ENCODE data around the gene PC.
"Not testable (repeated sequence)": the region's sequence is repeated elsewhere in the genome, so short reads cannot be mapped to it uniquely, and the experiment has no call there.

Gene PC

GRCh38 chr11:66842896-66843775 lies 115.0 kb downstream of the PC start, which contains the start of gene RCE1:
Gene RCE1, plus strand, starts transcription at chr11:66843441. Its CDS starts 15 bp downstream, at chr11:66843456.
- peak; percentile 81 to 85 for DNase-seq (ENCODE audit: low read depth in 2 of 2)

- no peak for DNase-seq (ENCODE audit: low read depth in 2 of 2)
Measured at GRCh38 chr11:66842501-66842895, 115.7 kb downstream of the PC start.

DNA sequence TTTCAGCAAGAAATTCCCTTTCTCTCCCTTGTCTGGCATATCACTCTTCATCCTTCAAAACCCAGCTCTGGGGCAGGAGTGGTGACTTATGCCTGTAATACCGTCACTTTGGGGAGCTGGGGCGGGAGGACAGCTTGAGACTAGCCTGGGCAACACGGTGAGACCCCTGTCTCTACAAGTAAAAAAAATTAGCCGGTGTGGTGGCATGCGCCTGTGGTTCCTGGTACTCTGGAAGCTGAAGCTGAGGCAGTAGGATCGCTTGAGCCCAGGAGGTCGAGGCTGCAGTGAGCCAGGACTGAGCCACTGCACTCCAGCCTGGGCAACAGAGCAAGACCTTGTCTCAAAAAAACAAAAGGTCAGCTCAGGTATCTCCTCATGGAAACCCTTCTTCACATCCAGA lies 116.3 kb downstream of the PC start:
- no peak for DNase-seq (ENCODE audit: low read depth in 2 of 2)

GRCh38 chr11:66840317-66841091 lies 117.7 kb downstream of the PC start:
- no peak for DNase-seq (ENCODE audit: low read depth in 2 of 2)

GRCh38 chr11:66835768-66836405 lies 122.3 kb downstream of the PC start:
- DNase-seq (ENCODE audit: low read depth in 2 of 2), result no peak

- no peak for DNase-seq (ENCODE audit: low read depth in 2 of 2)
Measured at GRCh38 chr11:66834943-66835342, 123.2 kb downstream of the PC start.

- DNase-seq (ENCODE audit: low read depth in 2 of 2), result no peak
Measured at GRCh38 chr11:66834539-66834845, 123.7 kb downstream of the PC start.

DNA sequence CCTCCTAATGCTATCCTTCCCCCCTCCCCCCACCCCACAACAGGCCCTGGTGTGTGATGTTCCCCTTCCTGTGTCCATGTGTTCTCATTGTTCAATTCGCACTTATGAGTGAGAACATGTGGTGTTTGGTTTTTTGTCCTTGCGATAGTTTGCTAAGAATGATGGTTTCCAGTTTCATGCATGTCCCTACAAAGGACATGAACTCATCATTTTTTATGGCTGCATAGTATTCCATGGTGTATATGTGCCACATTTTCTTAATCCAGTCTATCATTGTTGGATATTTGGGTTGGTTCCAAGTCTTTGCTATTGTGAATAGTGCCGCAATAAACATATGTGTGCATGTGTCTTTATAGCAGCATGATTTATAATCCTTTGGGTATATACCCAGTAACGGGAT lies 133.6 kb downstream of the PC start:
- DNase-seq (ENCODE audit: low read depth in 2 of 2), result not testable (repeated sequence)

DNA sequence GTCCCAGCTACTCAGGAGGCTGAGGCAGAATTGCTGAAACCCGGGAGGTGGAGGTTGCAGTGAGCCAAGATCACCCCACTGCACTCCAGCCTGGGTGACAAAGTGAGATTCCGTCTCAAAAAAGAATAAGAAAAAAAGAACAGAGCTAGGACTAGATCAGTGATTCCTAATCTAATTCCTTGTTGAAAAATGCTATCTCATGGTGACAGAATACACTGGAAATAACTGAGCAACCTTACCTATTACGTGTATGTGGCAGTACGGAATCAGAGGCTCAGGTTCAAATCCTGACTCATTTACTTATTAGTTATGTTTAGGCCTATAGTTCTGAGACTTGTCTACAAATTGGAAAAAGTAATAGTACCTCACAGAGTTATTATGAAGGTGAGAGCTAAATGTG lies 134.5 kb downstream of the PC start:
- DNase-seq (ENCODE audit: low read depth in 2 of 2), result no peak

DNA sequence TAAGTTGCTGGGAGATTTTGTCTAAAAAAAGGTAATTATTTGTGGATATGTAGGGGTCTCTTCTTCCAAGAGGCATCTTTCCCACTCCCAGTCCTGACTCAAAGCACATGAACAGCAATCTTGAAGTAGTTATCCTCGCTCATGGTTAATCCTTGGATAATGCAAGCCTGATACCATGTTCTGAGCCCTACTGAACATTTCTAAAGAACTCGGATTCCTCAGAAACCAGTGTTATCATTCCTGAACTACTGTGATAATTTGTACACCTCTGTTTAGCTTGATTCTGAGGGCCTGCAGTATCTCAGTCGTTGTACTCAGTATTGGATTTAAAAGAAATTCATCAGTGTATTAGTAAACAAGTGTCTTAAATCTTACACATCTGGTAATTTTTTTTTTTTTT lies 137.3 kb downstream of the PC start:
- no peak for DNase-seq (ENCODE audit: low read depth in 2 of 2)

- DNase-seq (ENCODE audit: low read depth in 2 of 2), result no peak
Measured at GRCh38 chr11:66820381-66820780, 137.8 kb downstream of the PC start.

DNA sequence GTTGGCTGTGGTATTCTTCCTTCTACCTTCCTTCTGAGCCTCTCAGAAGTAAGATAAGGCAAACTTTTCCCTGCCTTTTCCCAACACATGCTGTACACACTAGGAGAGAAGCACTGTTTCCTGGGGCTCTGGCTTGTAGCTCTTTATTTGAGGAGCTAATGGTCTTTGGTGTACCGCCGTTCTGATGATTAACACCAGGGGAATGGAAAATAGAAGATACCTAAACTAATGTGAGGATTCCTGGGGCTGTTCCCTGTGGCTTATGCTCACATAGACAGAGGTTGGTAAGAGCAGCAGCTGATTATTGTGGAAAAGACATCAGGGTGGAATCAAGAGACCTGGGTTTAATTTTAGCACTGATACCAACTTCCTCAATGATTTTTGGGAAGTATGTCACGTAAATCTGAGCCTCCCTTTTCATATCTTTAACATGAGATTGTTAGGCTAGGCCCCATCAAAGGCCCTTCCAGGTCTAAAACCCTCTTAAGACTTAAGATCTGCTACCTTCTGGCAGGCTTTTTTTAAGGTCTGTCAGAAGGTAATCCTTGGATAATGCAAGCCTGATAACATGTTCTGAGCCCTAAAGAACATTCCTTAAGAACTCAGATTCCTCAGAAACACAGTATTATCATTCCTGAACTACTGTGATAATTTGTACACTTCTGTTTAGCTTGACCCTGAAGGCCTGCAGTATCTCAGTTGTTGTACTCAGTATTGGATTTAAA lies 139.8 kb downstream of the PC start:
- no peak for DNase-seq (ENCODE audit: low read depth in 2 of 2)

DNA sequence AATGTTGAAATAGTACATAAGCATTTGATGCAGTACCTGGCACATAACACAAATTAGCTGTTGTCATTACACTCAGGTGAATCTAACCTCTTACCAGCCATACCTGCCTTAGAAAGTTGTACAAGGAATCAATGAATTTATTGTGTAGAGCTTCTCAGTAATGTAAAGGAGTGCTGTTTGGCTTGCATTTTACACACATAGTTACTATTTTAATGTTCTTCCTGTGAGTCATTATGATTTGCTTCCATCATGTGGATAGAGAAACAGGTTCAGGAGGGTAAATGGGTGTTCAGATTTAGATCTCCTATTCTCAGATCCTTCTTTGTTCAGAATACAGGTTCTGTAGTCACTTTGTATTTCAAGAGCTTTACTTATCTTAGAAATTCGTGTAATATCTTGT lies 142.5 kb downstream of the PC start:
- DNase-seq (ENCODE audit: low read depth in 2 of 2), result no peak

- no peak for DNase-seq (ENCODE audit: low read depth in 2 of 2)
Measured at GRCh38 chr11:66814678-66815077, 143.5 kb downstream of the PC start.

DNA sequence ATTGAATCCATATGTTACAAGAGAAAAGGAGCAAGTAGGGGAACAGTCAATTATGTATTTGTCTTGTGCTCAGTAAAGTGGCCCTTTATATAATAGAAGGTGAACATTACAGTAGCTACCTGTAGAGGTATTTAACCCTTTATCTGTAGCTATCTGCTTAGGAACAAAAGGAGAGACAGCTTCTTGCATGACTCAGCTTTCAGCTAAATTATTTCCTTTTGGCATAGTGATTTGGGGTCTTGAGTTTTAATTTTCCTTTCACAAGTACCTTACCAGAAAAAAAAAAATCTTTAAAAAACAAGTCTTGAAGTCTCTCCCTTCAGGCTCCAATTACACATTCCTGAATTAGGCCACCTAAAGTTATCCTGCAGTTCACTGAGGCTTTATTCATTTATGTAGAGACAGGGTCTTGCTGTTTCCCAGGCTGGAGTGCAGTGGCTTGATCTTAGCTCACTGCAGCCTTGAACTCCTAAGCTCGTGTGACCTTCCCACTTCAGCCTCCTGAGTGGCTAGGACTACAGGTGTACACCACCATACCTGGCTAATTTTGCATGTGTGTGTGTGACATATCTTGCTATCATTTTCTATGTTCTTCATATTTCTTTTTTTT lies 147.5 kb downstream of the PC start:
- no peak for DNase-seq (ENCODE audit: low read depth in 2 of 2)

GRCh38 chr11:66809592-66809991 lies 148.6 kb downstream of the PC start:
- no peak for DNase-seq (ENCODE audit: low read depth in 2 of 2)

GRCh38 chr11:66800720-66801428 lies 157.3 kb downstream of the PC start:
- DNase-seq (ENCODE audit: low read depth in 2 of 2), result no peak

DNA sequence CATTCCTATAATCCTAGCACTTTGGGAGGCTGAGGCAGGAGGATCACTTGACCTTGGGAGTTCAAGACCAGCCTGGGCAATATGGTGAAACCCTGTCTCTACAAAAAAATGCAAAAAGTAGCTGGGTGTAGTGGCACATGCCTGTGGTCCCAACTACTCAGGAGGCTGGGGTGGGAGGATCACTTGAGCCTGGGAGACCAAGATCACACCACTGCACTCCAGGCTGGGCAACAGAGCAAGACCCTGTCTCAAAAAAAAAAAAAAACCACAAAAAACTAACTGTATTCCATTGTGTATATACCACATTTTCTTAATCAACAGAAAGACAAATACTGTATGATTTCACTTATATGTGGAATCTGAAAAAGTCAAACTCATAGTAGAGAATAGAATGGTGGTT lies 158.4 kb downstream of the PC start:
- DNase-seq (ENCODE audit: low read depth in 2 of 2), result not testable (repeated sequence)
